DOHH2 (cell line): ENCODE measurements around the gene MTO1.
"Not testable (repeated sequence)": the region's sequence is repeated elsewhere in the genome, so short reads cannot be mapped to it uniquely, and the experiment has no call there.

Experiments
- H3F3A ChIP-seq: fragments of 200-600 bp; sonication (generic), shearing (Covaris generic); 2 replicates; pipeline ENCODE4 v1.6.0; 2016; ENCODE audit warnings: antibody characterized with exemption, mild to moderate bottlenecking; ENCODE audit not compliant: control insufficient read depth, insufficient read depth
- H3K27ac ChIP-seq: fragments of 200-600 bp; sonication (generic); 2 replicates; pipeline ENCODE4 v1.5.1; 2014; ENCODE audit warnings: low read depth, mild to moderate bottlenecking, low read length, moderate library complexity
- H3K27me3 ChIP-seq: fragments of 200-600 bp; sonication (generic); 2 replicates; pipeline ENCODE4 v1.6.1; 2014; ENCODE audit warnings: mild to moderate bottlenecking, low read length, mixed read lengths; ENCODE audit not compliant: control insufficient read depth
- H3K36me3 ChIP-seq: fragments of 200-600 bp; sonication (generic); 2 replicates; pipeline ENCODE4 v1.6.1; 2014; ENCODE audit warnings: mild to moderate bottlenecking, low read length, moderate library complexity, mixed read lengths; ENCODE audit not compliant: control insufficient read depth
- H3K4me1 ChIP-seq: fragments of 200-600 bp; sonication (generic); 2 replicates; pipeline ENCODE4 v1.6.1; 2014; ENCODE audit warnings: mild to moderate bottlenecking, low read length, mixed read lengths; ENCODE audit not compliant: control insufficient read depth
- H3K4me2 ChIP-seq: fragments of 200-600 bp; sonication (generic); 2 replicates; pipeline ENCODE4 v1.6.0; 2014; ENCODE audit warnings: mild to moderate bottlenecking, low read length, moderate library complexity
- H3K4me3 ChIP-seq: fragments of 200-600 bp; sonication (generic); 2 replicates; pipeline ENCODE4 v1.5.1; 2014; ENCODE audit warnings: mild to moderate bottlenecking, low read length, mixed read lengths
- H3K79me2 ChIP-seq: fragments of 200-600 bp; sonication (generic); 2 replicates; pipeline ENCODE4 v1.6.1; 2014; ENCODE audit warnings: mild to moderate bottlenecking, low read length, mixed read lengths; ENCODE audit not compliant: control insufficient read depth
- H3K9me2 ChIP-seq: fragments of 200-600 bp; sonication (generic); replicated peaks from 2 replicates; pipeline ENCODE4 v1.6.1; 2014; ENCODE audit warnings: mild to moderate bottlenecking, low read length, mixed read lengths; ENCODE audit not compliant: control insufficient read depth
- H3K9me3 ChIP-seq: fragments of 200-600 bp; sonication (generic); 2 replicates; pipeline ENCODE4 v1.6.1; 2014; ENCODE audit warnings: antibody characterized with exemption, low read length, mixed read lengths; ENCODE audit not compliant: control insufficient read depth, insufficient read depth
- H4K20me1 ChIP-seq: fragments of 200-600 bp; sonication (generic); 2 replicates; pipeline ENCODE4 v1.6.0; 2014; ENCODE audit warnings: low read depth, mild to moderate bottlenecking, antibody characterized with exemption, low read length, moderate library complexity; ENCODE audit not compliant: control insufficient read depth, insufficient read depth
- EZH2phosphoT487 ChIP-seq: fragments of 200-600 bp; sonication (generic); IDR thresholded peaks from 2 replicates; pipeline ENCODE4 v1.6.1; 2017; ENCODE audit warnings: borderline replicate concordance, mild to moderate bottlenecking, antibody characterized with exemption, low read length, moderate library complexity, mixed read lengths
- TF ChIP-seq, protein P1 (sequence below): fragments of 200-600 bp; sonication (generic); IDR thresholded peaks from one replicate; pipeline ENCODE4 v1.5.1; 2014; ENCODE audit warnings: antibody characterized with exemption, mild to moderate bottlenecking, low read depth, low read length; ENCODE audit not compliant: poor library complexity, severe bottlenecking

The MTO1 gene

DNA sequence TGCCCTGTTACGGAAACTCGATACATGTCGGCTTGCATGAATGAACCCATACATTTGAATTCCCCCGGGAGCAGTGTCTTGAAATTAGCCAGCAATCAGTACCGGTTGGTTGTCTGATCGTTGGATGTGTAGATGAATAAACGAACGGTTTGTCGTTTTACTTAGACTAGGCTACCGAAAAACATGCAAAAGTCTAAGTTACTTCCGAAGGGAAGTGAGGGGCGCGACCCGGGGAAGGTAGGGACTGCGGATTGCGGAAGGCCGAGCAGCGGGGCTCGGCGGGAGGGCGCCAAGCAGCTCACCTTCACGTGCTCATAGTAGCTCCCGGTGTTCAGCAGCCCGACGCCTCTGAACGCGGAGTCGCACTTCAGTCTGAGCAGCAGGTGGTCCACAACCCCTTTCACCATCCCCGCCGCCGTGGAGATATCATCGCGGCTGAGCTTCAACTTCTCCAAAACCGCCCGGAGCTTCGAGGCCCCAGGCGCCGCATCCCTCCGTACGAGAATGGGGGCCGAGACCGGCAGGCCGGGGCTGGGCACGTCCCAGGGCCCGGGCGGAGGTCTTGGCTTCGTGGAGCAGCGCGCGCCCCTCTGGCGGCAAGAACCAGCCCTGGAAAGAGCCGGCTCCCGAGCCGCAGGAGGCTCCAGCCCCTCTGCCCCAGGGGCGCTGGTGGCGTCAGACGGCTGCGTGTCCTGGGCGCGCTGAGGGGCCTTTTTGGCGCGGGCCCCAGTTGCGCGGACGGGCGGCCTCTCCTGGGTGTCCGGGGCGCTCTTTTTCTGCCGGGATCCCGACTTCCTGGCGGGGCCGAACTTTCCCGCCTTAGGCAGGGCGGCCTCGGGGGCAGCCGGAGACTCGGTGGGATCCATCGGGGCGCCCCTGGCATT is 10.1 kb upstream of the MTO1 start:
- H3K27ac ChIP-seq = peak overlapping the region; percentile 83
- no peaks in the 10 kb centered on the region for H4K20me1 ChIP-seq
- peaks cover 4% of the 10 kb centered on the region; the same call in 1 of the 2 replicates for H3K36me3 ChIP-seq
- H3K4me3 ChIP-seq = peak overlapping the region; percentile 84
- H3K9me2 ChIP-seq = no peaks in the 10 kb centered on the region
- H3F3A ChIP-seq = peaks cover 8% of the 10 kb centered on the region
- peaks cover 27% of the 10 kb centered on the region for H3K4me1 ChIP-seq
- TF ChIP-seq, protein P1, sequence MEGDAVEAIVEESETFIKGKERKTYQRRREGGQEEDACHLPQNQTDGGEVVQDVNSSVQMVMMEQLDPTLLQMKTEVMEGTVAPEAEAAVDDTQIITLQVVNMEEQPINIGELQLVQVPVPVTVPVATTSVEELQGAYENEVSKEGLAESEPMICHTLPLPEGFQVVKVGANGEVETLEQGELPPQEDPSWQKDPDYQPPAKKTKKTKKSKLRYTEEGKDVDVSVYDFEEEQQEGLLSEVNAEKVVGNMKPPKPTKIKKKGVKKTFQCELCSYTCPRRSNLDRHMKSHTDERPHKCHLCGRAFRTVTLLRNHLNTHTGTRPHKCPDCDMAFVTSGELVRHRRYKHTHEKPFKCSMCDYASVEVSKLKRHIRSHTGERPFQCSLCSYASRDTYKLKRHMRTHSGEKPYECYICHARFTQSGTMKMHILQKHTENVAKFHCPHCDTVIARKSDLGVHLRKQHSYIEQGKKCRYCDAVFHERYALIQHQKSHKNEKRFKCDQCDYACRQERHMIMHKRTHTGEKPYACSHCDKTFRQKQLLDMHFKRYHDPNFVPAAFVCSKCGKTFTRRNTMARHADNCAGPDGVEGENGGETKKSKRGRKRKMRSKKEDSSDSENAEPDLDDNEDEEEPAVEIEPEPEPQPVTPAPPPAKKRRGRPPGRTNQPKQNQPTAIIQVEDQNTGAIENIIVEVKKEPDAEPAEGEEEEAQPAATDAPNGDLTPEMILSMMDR = no peak
- TF ChIP-seq EZH2phosphoT487 = no peak
- peaks cover 51% of the 10 kb centered on the region for H3K79me2 ChIP-seq
- H3K4me2 ChIP-seq = peak overlapping the region; percentile 88
- peaks cover 2% of the 10 kb centered on the region; the same call in 1 of the 2 replicates for H3K27me3 ChIP-seq
- H3K9me3 ChIP-seq = no peaks in the 10 kb centered on the region

DNA sequence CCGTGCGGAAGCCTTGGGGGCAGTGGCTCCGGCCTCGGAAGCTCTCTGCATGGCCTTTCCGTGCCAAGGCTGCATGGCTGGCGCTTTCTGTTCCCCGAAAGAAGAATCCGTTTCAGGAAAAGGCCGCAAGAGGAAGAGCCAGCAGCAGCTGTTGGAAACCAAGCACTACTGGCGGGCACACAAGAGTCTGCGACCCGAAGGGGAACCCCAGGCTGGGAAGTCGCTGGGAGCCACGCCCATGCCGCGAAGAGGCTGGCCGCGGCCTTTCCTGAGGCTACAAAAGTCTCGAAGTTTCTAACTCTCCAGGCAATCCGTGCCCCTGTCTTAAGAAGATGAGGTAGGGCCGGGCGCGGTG is 9.5 kb upstream of the MTO1 start, which contains the start of gene CGAS:
Gene CGAS (minus strand): TSS at position 191 of the 355 bp plus-strand sequence. CDS start 116 bp downstream, at position 75.
- Histone ChIP-seq H3K79me2 (peaks cover 50% of the 10 kb centered on the region), H3K27ac (peak within 1 kb of the TSS; percentile 83), H3K4me2 (peak within 1 kb of the TSS; percentile 88)

DNA sequence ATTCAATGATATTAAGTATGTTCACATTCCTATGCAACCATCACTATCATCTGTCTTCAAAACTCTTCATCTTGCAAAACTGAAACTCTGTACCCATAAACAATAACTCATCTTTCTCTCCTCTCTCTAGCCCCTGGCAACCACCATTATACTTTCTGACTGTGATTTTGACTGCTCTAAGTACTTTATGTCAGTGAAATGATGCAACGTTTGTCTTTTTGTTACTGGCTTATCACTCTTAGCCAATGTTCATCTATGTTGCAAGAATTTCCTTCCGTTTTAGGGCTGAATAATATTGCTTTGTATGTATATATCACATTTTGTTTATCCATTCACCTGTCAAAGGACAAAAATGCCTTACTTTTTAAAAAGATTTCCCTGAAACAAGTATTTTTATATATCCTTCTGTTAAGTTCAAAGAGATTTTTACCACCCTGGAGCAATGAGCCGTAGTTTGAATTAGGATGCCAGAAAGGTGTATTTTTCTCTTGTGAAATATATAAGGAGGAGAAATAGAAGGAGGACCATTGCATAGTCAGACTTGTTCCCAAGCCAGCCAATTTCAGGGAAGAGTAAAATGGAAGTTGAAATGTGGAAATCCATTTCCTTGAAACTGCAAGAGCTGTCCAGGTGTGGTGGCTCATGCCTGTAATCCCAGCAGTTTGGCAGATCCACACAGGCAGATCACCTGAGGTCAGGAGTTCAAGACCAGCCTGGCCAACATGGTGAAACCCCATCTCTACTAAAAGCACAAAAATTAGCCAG is 5.5 kb upstream of the MTO1 start:
- Histone ChIP-seq H3K27ac (no peak overlapping the region), H3K4me3 (no peak overlapping the region), H3K4me2 (no peak overlapping the region), H4K20me1 (no peaks in the 10 kb centered on the region), H3K9me2 (no peaks in the 10 kb centered on the region), H3F3A (peaks cover 10% of the 10 kb centered on the region; the same call in 1 of the 2 replicates), H3K27me3 (peaks cover 2% of the 10 kb centered on the region; the same call in 1 of the 2 replicates), H3K9me3 (no peaks in the 10 kb centered on the region), H3K36me3 (no peaks in the 10 kb centered on the region), H3K79me2 (peaks cover 15% of the 10 kb centered on the region), H3K4me1 (peaks cover 29% of the 10 kb centered on the region)
- no peak for TF ChIP-seq EZH2phosphoT487
- TF ChIP-seq, protein P1 = no peak

More for the DNA sequence above, 9.5 kb upstream of the MTO1 start, which contains the start of gene CGAS:
- TF ChIP-seq, protein P1 = no peak
- no peak for TF ChIP-seq EZH2phosphoT487
- H3K4me1 ChIP-seq = peaks cover 27% of the 10 kb centered on the region
- H3K36me3 ChIP-seq = peaks cover 4% of the 10 kb centered on the region; the same call in 1 of the 2 replicates
- peaks cover 8% of the 10 kb centered on the region for H3F3A ChIP-seq
- H3K27me3 ChIP-seq = peaks cover 2% of the 10 kb centered on the region; the same call in 1 of the 2 replicates
- no peaks in the 10 kb centered on the region for H3K9me2 ChIP-seq
- no peaks in the 10 kb centered on the region for H3K9me3 ChIP-seq
- no peaks in the 10 kb centered on the region for H4K20me1 ChIP-seq
- H3K4me3 ChIP-seq = peak within 1 kb of the TSS; percentile 84

DNA sequence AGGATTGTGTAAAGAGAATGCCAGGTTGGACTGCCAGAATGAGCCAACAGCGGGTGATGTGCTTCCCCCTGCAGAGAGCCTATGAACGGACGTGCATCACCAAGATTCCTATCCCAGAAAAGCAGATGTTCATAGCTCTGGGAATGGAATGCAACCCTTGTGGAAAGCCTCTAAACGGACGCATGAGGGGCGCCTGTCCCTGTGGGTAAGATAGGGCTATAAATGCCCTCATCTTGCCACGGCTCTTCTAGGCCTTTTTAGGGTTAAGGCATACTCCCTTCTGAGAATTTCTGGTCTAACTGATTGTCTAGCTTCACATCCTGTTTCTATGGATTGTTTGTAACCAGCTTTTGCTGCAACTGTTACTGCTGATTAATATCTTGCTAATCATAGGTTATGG is 2.1 kb upstream of the MTO1 start:
- not testable (repeated sequence) for H3K4me3 ChIP-seq, H4K20me1 ChIP-seq, H3K27me3 ChIP-seq, H3K9me2 ChIP-seq, H3K4me2 ChIP-seq, H3K27ac ChIP-seq, H3K9me3 ChIP-seq
- Histone ChIP-seq H3K4me1 (peaks cover 27% of the 10 kb centered on the region), H3K79me2 (peaks cover 33% of the 10 kb centered on the region), H3F3A (peaks cover 14% of the 10 kb centered on the region), H3K36me3 (peaks cover 20% of the 10 kb centered on the region)
